Measurements from ENCODE around the gene BBS1.
"Not testable (repeated sequence)": the region's sequence is repeated elsewhere in the genome, so short reads cannot be mapped to it uniquely, and the experiment has no call there.

BBS1 gene

DNA sequence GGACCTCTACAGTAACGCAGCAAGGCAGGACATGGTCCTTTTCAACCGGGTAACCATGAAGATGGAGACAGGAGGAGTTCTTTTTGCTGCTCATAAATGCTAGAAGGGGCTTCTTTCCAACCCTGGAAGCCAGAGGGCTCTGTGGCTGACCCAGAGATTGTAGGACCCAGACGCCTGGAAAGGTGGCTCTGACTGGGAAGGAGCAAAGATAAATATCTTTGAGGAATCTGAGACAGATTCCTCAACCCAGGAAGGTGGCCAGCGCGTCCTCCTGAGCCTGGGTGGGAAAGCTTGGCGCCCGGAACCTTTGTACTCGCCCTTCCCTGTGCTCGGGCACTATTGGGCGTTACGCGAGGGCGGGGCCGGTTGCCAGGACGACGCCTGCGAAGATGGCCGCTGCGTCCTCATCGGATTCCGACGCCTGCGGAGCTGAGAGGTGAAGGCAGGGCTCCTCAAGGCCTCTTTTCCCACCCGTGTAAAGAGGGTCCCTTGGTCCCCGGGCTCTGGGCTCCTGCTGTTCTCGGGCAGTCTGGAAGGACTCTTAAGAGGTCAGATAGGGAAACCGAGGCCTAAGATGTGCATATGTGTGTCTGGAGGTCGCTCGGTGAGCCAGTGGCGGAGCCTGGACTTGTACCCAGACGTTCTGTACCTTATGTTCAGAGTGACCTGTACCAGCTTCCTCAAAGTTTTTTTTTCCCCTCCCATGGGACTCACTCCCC, at the start of gene BBS1:
Gene BBS1, plus strand, starts transcription at position 365 of the 719 bp plus-strand sequence. Its CDS starts 25 bp downstream, at position 390.
- intact Hi-C loops (cut with DNase I), result no loop called here
- peak; percentile 80 to 98 (median 89) for DNase-seq

DNA sequence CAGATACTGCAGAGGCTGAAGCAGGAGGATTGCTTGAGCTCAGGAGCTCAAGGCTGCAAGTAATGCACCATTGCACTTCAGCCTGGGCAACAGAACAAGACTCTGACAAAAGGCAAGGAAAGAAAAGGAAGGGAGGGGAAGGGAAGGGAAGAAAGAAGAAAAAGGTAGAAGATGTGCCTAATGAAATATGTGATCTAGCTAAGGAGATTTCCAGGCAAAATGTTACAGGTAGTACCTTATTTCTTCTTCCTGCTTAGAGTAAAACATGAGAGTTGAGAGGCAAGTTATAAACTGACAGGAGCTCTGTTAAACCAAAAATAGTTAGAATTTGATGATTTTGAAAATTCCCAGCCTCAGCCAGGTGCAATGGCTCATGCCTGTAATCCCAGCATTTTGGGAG, 48.4 kb upstream of the BBS1 start:
- no peak for DNase-seq

DNA sequence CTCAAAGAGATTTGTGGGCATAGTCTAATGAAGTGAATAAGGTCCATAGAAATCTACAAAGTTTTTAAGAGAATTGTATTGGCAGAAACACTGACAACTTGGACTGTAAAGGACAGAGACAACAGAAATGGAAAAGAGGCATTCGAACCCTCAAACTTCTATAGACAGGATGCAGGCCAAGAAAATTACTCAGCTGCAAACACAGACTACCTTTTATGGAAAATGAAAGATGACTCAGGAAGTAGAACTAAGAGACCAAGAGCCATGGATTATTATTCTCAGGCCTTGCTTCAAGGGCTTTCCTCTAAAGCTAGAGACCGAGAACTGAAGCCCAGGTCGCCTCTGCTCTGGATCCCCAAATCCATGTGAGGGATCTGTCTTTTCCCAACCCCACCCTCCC, 47.5 kb upstream of the BBS1 start:
- intact Hi-C loops (cut with DNase I), result no loop called here
- DNase-seq, result no peak

More for the DNA sequence above, 48.4 kb upstream of the BBS1 start:
- intact Hi-C loops (cut with DNase I), result no loop called here

DNA sequence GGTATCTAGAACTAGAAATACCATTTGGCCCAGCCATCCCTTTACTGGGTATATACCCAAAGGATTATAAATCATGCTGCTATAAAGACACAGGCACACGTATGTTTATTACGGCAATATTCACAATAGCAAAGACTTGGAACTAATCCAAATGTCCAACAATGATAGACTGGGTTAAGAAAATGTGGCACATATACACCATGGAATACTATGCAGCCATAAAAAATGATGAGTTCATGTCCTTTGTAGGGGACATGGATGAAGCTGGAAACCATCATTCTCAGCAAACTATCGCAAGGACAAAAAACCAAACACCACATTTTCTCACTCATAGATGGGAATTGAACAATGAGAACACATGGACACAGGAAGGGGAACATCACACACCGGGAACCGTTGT, 46.3 kb upstream of the BBS1 start:
- intact Hi-C loops (cut with DNase I), result not testable (repeated sequence)

DNA sequence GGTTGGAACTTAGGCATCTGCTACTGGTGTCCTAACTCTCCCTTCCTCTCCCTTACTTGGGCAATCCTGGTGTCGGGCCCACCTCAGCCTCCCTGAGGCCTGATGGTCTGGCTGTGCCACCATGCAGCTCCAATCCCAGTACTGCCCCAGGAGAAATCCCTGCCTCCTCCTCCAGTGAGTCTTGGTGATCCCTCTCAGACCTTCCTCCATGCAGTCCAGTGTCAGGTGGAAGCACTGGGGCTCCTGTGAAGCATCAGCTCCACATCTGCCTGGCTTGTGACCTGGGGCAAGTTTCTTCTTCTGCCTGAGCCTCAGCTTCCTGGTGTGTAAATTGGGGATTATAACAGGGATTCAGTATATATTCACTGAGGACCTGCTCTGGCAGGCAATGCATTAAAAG, 45.5 kb upstream of the BBS1 start:
- intact Hi-C loops (cut with DNase I), result no loop called here

More for the DNA sequence above, 46.3 kb upstream of the BBS1 start:
- DNase-seq, result not testable (repeated sequence)

DNA sequence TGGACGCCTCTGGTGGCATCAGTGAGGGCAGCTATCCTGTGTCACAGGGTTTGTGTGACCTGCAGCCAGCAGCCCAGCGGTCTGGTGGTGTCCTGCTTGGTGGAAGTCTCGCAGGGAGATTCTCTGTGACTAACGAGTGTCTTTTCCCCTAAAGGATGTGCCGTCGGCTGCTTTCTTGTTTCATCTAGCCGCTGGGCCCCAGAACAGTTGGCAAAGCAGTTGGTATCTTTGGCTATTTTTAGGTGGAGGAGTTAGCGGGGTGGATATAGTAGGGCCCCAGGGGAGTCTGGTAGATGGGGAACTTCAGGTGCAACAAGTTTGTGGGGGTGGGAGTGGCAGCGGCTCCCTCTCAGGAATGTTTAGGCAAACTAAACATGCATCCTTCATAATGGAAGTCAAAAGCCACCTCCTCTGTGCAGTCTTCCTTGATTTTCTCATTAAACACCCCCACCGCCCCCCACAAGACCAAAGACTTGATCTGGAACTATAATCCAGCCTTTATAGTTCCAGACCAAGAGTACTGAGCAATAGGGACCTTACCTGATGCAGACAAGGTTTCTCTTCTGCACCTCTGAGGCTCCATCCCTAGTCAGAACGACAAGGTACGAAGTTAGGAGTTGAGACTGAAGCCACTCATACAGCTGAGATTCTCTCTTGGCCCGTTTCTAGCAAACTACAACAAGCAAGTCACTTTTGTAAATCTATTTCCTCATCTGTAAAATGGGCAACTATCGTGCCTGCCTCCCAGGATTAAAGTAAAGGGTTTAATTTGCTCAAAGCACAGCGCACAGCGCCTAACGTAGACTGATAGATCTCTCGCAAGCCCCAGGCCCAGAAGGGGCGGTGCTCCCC, 44.8 kb upstream of the BBS1 start:
- no peak for DNase-seq
- intact Hi-C loops (cut with DNase I), result no loop called here

More for the DNA sequence above, 45.5 kb upstream of the BBS1 start:
- DNase-seq, result no peak

DNA sequence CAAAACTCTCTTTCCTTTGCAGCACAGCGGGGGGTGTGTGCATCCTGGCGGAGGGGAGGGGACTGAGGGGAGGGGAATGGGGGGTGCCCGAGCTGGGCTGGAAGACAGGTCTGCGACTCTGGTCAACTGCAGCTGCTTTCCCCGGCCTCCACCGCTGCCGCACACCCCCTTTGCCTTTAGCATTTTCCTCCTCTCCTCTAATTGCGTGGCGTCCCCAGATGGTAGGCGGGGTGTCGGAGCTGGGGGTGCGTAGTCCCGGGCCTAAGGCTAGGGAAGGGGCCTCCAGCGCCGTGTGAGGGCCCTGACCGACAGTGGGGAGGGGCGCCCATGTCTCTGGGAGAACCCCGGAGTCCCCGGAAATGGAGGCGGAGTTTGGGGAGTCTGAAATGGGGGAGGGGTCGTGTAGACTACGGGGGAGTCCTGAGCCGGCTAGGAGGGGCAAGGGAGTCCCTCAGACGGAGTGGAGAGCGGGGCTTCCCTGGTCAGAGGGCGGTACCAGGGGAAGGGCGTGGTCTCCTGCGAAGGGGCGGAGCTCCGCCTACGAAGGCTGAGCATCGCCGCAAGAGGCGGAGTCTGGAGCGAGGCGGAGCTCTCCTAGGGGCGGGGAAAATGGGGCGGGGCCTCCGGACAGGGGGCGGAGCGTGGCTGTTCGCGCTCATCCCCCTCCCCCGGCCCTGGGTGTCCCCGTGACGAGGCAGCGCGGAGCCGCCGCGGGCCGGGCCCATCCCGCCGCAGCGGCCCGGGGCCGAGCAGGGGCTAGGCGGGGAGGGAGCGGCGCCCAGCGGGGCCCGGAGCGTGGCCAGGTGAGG, 44.0 kb upstream of the BBS1 start, which contains the start of gene PELI3:
Gene PELI3, plus strand, starts transcription at position 681 of the 809 bp plus-strand sequence. CDS start 1,224 bp downstream, outside the sequence.
- DNase-seq, result peak; percentile 88 to 99 (median 92)
- intact Hi-C loops (cut with DNase I), result no loop called here

DNA sequence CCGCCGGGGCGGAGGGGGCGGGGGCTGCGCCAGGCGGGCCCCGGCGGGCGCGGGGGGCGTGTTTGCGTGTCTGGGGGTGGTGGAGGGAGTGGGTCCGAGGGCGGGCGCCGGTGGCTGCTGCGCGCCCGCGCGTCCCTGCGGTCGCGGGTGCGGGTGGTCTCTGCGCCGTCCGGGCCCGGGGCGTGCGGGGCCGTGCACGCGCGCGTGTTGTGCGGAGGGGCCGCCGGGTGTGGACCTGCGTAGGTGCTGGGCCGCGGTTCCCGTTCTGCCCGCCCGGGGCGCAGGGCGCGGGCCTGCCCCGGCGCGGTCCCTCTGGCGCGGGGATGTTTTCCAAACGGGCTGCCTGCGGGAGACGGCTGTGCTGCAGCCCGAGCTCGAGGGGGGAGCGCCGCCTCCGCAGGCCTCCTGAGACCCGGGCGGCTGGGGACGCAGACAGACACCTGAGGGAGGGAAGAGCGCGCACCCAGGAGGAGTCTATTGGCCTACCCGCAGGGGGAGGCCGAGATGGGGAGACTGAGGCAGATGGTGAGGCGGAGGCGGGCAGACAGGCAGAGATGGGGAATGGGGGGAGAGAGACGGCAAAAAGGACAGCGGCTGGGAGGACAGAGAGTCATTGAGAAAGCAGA, 43.3 kb upstream of the BBS1 start:
- intact Hi-C loops (cut with DNase I), result no loop called here
- DNase-seq, result peak in 8 of 10 donors; percentile 21 to 92 (median 42)

DNA sequence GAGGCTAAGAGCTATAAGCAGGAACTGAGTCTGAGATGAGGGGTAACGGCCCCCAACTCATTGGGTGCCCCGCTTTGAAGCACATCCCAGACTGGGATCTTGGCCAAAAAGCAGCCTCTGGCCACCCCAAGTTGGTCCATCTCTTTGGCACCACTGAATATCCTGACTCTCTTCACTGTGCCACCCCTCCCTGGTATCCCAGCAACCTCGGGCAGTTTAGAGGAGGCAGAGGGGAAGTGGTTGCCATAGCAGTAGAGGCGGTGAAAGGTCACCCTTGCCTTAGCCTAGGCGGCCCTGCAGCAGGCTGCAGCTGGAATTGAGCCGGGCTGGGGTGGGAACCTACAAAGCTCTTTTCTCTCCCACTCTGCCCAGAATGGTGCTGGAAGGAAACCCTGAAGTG, 42.7 kb upstream of the BBS1 start:
- DNase-seq, result peak in 1 of 10 donors; percentile 75
- intact Hi-C loops (cut with DNase I), result no loop called here

DNA sequence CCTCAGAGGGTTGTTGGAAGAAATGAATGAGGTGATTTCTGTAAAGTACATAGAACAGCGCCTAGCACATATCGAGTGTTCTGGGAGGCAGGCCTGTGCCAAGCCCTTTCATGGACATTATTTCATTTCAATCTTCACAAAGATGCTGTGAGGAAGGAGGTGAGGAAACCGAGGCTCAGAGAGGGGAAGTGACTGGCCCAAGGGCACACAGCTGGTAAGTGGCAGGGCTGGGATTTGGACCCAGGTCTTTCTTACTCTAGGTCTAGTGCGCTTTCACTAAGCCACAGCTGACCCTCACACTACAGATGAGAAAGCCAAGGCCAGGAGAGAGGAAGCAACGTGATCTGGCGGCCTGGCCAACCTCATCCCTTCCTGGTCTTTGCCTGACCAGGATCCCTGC, 41.7 kb upstream of the BBS1 start:
- intact Hi-C loops (cut with DNase I), result no loop called here
- DNase-seq, result peak in 1 of 10 donors; percentile 18

DNA sequence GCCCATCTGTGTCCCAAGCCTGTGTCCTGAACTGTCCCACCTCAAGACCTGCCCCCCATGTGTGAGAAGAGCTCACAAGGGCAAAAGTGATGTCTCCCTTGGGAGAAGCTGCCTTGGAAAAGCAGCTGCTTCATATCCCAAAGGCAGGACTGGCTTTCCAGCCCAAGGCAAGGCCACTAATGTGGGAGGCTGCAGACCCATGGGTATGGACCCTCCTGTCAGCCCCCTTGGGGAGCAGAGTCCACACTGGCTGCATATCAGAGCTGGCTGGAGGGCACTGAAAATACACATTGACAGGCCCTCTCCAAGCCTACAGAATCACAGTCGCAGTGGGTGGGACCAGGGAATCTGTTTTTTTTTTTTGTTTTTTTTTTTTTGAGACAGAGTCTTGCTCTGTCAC, 41.0 kb upstream of the BBS1 start:
- DNase-seq, result peak in 1 of 10 donors; percentile 61
- intact Hi-C loops (cut with DNase I), result no loop called here

DNA sequence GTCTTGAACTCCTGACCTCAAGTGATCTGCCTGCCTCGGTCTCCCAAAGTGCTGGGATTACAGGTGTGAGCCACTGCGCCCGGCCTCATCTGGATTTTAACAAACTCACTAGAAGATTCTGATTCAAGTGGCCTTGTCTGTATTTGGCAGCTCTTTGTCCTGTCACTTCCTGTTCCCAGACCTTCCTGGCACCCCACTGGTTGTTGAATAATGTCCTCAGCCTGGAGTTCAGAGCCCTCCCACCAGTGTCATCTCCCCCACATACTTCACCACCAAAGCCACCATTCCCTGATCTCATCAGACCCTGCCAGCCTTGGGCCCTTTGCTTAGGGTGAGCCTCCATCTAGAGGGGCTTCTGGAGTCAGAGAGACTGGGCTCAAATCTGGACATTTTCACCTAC, 40.4 kb upstream of the BBS1 start:
- intact Hi-C loops (cut with DNase I), result no loop called here

DNA sequence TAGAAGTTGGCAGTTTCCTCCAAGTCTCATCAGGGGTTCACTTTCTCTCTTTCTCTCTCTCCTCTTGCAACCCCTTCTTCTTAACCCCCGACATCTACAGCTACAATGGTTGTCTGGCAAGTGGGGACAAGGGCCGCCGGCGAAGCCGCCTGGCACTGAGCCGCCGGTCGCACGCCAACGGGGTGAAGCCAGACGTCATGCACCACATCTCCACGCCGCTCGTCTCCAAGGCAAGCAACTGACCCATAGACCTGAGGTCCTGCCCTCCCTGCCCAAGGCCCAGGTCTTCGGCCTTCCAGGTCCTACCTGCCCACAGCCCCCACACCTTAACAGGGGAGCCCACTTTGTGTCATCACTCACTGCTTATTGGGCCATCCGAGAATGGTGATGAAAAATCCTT, 39.3 kb upstream of the BBS1 start:
- DNase-seq, result peak in 1 of 10 donors; percentile 80
- intact Hi-C loops (cut with DNase I), result no loop called here

More for the DNA sequence above, 40.4 kb upstream of the BBS1 start:
- peak in 1 of 10 donors; percentile 31 for DNase-seq

DNA sequence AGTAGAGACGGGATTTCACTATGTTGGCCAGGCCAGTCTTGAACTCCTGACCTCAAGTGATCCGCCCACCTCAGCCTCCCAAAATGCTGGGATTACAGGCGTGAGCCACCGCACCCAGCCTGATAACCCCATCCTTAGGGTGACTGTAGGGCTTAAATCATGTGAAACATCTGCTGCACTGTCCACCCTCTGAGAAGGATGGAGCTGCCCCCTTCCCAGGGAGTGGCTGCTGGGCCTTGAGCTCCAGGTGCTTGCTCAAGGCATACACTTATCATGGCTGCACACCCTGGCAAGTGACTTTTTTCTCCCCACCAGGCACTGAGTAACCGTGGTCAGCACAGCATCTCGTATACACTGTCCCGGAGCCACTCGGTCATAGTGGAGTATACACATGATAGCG, 38.4 kb upstream of the BBS1 start:
- intact Hi-C loops (cut with DNase I), result no loop called here
- DNase-seq, result peak in 1 of 10 donors; percentile 26

DNA sequence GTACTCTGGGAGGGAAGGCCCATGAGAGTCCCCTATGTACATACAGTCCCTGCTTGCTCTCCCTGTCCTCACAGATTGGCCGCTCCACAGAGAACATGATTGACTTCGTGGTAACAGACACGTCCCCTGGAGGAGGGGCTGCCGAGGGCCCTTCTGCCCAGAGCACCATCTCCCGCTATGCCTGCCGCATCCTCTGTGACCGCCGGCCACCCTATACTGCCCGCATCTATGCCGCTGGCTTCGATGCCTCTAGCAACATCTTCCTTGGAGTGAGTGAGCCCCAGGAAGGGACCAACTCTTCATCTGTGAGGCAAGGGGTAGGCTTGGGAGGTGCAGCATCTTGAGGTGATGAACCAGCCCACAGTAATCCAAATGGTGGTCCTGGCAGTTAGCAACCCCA, 37.3 kb upstream of the BBS1 start:
- intact Hi-C loops (cut with DNase I), result no loop called here
- DNase-seq, result peak in 2 of 10 donors; percentile 24 to 66

DNA sequence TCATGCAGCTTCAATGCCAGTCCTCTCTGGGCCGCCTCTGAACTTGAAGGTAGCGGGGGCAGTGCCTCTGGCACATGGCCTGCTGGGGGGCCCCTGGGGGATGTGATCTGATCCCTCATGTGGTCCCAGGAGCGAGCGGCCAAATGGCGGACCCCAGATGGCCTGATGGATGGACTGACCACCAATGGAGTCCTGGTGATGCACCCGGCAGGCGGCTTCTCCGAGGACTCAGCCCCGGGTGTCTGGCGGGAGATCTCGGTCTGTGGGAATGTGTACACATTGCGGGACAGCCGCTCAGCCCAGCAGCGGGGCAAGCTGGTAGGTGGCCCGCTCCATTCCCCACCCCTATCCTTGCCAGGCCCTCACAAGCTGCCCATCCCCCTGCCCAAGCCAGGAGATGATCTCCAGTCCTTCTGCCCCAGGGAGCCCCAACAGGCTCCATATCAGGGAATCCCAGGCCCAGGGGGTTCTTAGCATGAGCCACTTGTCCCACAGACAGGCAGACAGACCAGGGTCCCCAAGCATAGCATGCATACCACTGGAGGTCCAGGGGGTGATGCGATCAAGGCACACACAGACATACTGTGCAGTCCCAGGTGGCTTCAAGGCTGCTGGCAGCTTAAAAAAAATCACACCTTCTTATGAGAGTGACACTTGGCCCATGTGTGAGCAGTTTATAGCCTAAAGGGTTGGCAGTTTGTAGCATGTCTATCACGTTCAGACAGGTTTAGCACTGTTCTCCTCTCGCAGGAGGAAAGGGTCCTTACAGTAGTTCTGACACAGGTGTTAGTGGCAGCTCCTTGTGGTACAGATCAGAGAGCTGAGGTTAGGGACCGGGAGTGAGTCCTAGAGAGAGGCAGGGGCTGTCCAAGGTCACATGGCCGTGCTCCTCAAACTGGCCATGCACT, 36.6 kb upstream of the BBS1 start:
- DNase-seq, result peak in 2 of 10 donors; percentile 76 to 79
- intact Hi-C loops (cut with DNase I), result no loop called here

DNA sequence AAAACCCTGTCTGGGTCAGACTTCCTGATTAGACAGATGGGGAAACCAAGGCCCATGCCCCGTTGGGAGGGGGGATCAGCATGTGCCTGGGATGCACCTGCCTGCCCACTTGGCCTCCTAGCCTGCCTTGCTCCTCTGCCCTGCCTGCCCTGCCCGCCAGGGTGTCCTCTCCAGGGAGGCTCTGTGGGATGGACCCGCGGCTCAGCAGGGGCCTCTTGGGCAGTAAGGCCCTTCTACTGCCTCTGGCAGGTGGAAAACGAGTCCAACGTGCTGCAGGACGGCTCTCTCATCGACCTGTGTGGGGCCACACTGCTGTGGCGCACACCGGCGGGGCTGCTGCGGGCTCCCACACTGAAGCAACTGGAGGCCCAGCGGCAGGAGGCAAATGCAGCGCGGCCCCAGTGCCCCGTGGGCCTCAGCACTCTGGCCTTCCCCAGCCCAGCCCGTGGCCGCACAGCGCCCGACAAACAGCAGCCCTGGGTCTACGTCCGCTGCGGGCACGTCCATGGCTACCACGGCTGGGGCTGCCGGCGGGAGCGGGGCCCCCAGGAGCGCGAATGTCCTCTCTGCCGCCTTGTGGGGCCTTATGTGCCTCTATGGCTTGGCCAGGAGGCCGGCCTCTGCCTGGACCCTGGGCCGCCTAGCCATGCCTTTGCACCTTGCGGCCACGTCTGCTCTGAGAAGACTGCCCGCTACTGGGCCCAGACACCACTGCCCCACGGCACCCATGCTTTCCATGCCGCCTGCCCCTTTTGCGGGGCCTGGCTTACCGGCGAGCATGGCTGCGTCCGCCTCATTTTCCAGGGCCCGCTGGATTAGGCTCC, 34.9 kb upstream of the BBS1 start:
- DNase-seq, result peak in 2 of 10 donors; percentile 75 to 79

More for the DNA sequence above, 34.9 kb upstream of the BBS1 start:
- intact Hi-C loops (cut with DNase I), result no loop called here
